Activated CD8-positive, alpha-beta memory T cell treated with anti-CD3 and anti-CD28 coated beads, Interleukin-2, amount 50 U/mL, for 4 hours (primary cell): Measurements from ENCODE around the gene RLF.

Source experiments
- DNase-seq: peaks from one replicate; pipeline ENCODE4 v3.0.0-alpha.2; 2020

The RLF gene, protein sequence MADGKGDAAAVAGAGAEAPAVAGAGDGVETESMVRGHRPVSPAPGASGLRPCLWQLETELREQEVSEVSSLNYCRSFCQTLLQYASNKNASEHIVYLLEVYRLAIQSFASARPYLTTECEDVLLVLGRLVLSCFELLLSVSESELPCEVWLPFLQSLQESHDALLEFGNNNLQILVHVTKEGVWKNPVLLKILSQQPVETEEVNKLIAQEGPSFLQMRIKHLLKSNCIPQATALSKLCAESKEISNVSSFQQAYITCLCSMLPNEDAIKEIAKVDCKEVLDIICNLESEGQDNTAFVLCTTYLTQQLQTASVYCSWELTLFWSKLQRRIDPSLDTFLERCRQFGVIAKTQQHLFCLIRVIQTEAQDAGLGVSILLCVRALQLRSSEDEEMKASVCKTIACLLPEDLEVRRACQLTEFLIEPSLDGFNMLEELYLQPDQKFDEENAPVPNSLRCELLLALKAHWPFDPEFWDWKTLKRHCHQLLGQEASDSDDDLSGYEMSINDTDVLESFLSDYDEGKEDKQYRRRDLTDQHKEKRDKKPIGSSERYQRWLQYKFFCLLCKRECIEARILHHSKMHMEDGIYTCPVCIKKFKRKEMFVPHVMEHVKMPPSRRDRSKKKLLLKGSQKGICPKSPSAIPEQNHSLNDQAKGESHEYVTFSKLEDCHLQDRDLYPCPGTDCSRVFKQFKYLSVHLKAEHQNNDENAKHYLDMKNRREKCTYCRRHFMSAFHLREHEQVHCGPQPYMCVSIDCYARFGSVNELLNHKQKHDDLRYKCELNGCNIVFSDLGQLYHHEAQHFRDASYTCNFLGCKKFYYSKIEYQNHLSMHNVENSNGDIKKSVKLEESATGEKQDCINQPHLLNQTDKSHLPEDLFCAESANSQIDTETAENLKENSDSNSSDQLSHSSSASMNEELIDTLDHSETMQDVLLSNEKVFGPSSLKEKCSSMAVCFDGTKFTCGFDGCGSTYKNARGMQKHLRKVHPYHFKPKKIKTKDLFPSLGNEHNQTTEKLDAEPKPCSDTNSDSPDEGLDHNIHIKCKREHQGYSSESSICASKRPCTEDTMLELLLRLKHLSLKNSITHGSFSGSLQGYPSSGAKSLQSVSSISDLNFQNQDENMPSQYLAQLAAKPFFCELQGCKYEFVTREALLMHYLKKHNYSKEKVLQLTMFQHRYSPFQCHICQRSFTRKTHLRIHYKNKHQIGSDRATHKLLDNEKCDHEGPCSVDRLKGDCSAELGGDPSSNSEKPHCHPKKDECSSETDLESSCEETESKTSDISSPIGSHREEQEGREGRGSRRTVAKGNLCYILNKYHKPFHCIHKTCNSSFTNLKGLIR (N-terminal part only)

GRCh38 chr1:40161125-40161887 lies at the start of gene RLF:
Gene RLF, plus strand, starts transcription at chr1:40161387. Its CDS starts 13 bp downstream, at chr1:40161400.
- peak; percentile 97 for DNase-seq

DNA sequence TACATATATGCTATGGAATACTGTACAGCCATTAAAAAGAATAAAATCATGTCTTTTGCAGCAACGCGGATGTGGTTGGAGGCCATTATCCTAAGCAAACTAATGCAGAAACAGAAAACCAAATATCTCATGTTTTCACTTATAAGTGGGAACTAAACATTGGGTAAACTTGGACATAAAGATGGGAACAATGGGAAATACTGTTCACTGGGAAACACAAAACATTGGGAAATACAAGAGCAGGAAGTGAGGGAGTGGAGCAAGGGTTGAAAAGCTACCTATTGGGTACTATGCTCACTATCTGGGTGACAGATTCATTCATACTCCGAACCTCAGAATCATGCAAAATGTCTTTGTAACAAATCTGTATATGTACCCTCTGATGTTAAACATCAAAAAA lies 46.8 kb upstream of the RLF start:
- DNase-seq: no peak

- DNase-seq: no peak
Measured at GRCh38 chr1:40120128-40120527, 41.1 kb upstream of the RLF start.

- no peak for DNase-seq
Measured at GRCh38 chr1:40122855-40123254, 38.3 kb upstream of the RLF start.

DNA sequence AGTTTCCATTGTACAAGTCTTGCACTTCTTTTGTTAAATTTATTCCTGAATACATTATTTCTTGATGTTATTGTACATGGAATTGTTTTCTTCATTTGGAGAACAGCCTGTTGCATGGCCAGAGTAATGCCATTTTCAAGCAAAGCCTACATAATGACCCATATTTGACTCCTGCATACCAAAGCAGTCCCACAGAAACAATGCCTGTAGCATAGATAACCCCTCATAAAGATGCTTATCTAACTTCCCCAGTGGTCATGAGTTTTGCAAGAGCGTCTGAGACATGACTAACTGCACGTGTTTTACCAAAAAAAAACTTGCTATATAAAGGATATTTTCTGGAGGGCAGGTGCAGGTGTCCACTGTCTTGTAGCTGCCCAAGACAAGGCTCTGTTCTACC lies 30.3 kb upstream of the RLF start:
- DNase-seq: no peak

DNA sequence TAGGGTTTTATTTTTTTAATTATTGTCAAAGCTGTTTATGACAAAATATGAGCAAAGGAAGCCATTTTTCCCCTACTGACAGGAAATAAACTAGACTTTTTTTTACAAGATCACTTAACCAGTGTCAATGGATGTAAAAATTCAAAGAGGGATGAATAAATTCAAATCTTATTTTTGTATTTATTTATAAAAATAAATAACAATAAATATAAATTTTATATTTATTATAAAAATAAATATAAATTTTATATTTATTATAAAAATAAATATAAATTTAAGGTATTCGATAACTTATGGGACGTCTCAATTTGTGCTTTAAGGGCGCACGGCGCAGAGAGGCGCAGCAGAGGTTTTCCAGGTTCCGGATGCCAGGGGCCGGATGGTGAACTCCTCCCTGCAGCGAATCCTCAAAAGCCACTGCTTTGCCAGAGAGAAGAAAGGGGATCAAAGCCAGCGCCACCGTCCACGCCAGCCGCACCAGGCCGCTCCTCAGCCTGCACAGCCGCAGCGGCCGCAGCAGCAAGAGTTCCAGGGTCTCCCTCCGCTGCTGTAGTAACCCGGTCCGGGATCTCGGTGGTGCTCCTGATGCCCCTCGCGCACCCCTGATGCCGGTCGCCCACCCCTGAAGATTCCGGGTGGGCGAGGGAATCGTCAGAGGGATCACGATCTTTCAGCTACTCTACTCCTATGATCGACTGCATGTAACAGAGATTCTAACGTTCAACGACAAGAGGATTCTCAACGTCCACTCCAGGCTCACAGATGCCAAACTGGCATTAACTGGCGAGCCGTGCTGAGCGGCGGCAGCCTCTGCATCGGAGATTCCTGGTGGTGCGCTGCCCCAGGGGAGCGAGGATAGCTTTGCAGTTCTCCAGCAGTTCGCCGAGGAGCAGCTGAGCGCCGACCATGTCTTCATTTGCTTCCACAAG lies 28.5 kb upstream of the RLF start:
- DNase-seq: no peak

DNA sequence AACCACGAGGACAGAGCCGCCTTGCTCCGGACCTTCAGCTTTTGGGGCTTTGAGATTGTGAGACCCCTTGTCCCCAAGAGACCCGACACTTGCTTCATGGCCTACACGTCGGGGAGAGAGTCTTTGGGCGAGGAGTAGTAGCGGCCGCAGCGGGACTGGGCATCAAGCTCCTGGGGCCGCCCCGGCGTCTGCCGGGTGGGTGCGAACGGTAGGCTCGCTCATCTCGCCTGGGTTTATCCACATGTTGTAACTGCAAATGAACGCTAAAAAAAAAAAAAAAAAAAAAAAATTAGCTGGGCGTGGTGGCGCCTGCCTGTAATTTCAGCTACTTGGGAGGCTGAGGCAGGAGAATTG lies 27.9 kb upstream of the RLF start:
- no peak for DNase-seq

DNA sequence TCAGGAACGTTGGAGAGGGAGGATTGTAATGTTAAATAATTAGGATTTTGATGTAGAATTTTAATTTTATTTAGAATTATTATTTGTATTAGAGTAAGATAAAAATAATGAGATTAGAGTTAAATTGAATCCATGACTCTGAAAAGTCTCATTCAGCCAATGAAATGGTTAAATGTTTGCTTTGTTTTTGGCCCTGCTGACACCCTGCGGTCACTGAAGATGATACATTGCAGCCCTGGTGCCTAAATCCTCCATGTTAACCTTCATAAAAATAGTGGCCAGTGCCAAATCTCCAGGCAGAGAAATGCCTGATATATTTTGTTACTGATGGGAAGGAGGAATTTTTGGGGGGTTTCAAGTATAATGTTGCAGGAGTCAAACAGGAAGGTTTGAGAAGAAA lies 27.3 kb upstream of the RLF start:
- no peak for DNase-seq

- no peak for DNase-seq
Measured at GRCh38 chr1:40140211-40140973, 20.8 kb upstream of the RLF start.

DNA sequence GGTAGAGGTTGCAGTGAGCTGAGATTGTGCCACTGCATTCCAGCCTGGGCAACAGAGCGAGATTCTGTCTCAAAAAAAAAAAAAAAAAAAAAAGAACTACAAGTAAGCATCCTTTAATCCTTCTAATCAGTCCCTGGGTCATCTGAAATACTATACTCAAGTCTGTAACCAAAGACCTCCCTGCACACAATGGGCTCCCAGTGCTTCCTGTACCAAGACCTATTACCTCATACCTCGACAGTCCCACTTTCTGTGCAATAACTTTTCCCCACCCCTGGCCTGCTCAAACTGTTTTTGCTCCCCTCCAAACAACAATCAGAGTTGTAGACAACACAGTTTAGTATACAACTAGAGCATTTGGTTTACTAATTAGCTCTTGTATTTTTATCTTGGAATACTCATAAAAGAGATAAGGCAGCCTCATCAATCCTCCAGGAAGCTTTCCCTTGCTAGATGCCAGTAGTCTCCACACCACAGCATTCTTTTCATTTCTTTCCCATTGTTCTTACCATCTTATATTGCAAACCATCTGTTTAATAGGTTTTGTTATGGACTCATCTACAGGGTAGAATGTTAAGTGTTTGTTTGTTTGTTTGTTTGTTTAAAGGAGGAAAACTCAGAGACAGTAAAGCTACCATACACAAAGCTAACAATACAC lies 19.2 kb upstream of the RLF start:
- no peak for DNase-seq

DNA sequence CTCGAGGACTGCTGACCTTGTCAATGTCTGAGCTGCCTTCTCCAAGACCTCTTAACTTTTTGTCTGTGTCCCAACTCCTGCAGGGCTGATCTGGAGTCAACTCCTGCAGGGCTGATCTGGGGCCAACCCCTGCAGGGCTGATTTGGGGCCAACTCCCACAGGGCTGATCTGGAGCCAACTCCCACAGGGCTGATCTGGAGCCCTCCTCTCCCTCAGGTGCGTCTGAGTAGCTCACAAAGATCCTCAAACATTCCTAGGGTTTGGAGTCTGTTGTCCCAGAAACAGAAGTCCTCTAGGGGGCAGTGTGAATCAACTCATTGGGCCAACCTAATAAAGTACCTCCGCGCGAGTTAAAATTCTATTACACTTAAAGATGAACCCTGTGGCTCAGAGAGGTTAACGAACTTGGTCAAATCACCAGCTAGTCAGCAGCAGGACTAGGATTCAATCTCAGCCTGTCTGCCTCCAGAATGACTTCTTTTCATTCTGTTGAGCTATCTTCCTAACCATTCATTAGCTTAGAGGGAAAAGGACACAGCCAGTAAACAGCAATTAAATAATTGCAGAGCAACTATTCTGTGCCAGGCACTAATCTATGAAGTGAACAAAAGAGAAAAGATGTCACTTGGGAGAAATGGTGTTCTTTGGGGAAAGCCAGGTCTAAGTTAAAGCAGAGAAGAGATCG lies 17.2 kb upstream of the RLF start:
- peak; percentile 45 for DNase-seq

GRCh38 chr1:40151457-40152079 lies 9.6 kb upstream of the RLF start:
- DNase-seq: no peak

GRCh38 chr1:40153073-40153770 lies 8.0 kb upstream of the RLF start:
- no peak for DNase-seq

DNA sequence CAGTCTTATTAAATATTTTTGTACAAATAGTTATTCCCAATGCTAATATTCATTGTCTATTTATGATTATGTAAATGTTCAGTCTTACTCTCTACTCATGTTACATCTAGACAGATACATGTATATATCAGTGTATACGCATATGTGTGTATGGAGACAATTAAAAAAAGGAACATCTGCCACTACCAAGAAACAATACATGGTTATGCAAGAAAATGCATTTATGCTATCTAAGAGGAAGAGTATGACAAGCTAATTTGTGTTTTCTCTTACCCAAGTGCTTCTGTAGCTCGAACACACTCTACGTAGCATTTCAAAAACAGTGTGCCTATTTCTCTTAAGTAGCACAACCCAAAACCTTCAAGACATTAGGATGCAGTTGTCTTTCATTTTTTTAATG lies 6.1 kb upstream of the RLF start:
- DNase-seq: no peak

GRCh38 chr1:40155910-40156309 lies 5.3 kb upstream of the RLF start:
- no peak for DNase-seq

- no peak for DNase-seq
Measured at GRCh38 chr1:40160806-40161124, 422 bp upstream of the RLF start.

DNA sequence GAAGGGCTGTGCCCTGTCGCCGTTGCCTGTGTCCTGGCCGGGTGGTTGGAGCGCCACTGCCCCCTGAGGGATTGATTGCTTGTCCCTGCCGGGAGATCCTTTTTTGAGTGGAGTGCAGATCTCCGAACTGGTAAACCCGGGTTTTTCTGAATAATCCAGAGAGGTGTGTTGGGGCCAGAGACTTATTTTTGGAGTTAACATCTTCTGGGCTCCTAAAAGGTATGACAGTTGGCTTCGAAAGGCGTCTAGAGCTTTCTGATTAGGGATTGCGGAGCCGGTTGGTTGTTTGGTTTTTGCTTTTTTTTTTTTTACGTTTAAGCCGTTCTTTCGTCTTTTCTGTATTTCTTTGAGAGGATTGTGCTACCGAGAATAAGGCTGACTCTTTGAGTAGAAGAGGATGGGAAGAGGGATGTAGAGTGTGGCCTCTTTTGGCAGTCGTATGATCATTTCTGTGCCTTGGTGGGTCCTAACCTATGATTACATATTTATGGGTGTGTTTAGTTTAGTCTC lies 756 bp downstream of the RLF start:
- DNase-seq: no peak
